ENCODE data around the gene SPEM1.

DNA sequence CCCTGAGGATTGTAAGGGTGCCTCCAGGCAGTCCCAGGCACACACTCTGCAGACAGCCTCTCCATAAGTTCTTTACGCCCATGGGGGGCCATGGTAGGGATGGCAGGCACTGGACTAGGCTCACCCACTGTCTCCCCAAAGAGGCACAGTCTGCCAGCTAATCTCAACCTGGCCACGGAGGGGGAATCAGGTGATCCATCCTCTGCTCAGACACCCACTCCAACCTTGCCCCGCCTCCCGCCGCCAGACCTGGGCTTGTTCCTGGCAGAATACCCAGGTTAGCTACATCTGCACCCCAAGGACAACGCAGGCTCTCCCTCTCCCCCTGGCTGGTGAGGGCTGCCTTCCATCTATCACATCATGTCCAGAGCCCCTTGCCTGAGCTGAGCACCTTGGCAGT, 11.3 kb upstream of the SPEM1 start:
- TF ChIP-seq EP300 (IDR thresholded peaks at IDR 0.05) = no peak
- TF ChIP-seq, protein P1, sequence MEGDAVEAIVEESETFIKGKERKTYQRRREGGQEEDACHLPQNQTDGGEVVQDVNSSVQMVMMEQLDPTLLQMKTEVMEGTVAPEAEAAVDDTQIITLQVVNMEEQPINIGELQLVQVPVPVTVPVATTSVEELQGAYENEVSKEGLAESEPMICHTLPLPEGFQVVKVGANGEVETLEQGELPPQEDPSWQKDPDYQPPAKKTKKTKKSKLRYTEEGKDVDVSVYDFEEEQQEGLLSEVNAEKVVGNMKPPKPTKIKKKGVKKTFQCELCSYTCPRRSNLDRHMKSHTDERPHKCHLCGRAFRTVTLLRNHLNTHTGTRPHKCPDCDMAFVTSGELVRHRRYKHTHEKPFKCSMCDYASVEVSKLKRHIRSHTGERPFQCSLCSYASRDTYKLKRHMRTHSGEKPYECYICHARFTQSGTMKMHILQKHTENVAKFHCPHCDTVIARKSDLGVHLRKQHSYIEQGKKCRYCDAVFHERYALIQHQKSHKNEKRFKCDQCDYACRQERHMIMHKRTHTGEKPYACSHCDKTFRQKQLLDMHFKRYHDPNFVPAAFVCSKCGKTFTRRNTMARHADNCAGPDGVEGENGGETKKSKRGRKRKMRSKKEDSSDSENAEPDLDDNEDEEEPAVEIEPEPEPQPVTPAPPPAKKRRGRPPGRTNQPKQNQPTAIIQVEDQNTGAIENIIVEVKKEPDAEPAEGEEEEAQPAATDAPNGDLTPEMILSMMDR (IDR thresholded peaks at IDR 0.05) = no peak
- no peak for TF ChIP-seq POLR2A (IDR thresholded peaks at IDR 0.05)

Data from gastroesophageal sphincter (tissue), 3 donors.